K562 (cell line): ENCODE measurements around the gene TNFRSF6B. TPM values are rescaled to one million over a fixed set of nuclear protein-coding genes. Genes with fewer than 3 reads are reported as not detected.

Experiments used
- ADNP ChIP-seq: fragments of 200-800 bp; sonication (Bioruptor generic); IDR thresholded peaks from 2 replicates; pipeline ENCODE4 v1.6.1; 2016; ENCODE audit warnings: missing genetic modification characterization, missing compliant biosample characterization
- C11orf30 ChIP-seq: fragments of 450-650 bp; IDR thresholded peaks from 2 replicates; pipeline ENCODE4 v1.6.1; 2016; ENCODE audit warnings: low read depth, mild to moderate bottlenecking
- EP400 ChIP-seq: fragments of 450-650 bp; IDR thresholded peaks from 2 replicates; pipeline ENCODE4 v1.6.1; 2017; ENCODE audit warnings: antibody characterized with exemption, mild to moderate bottlenecking, moderate library complexity
- ESRRA ChIP-seq: fragments of 450-650 bp; IDR thresholded peaks from 2 replicates; pipeline ENCODE4 v1.6.1; 2014; ENCODE audit warnings: low read depth, mild to moderate bottlenecking, moderate library complexity, borderline replicate concordance
- EZH2 ChIP-seq: IDR thresholded peaks from 2 replicates; pipeline ENCODE4 v1.6.1; 2012; ENCODE audit warnings: low read depth, mild to moderate bottlenecking, inconsistent platforms, low read length, borderline replicate concordance
- GABPA ChIP-seq: fragments of 200-800 bp; sonication (Bioruptor generic); conservative IDR thresholded peaks from 2 replicates; pipeline ENCODE4 v1.6.1; 2016; ENCODE audit warnings: low read depth, missing genetic modification characterization, missing compliant biosample characterization
- GATAD2A ChIP-seq: fragments of 450-650 bp; IDR thresholded peaks from 2 replicates; pipeline ENCODE4 v1.6.1; 2017
- GATAD2B ChIP-seq: fragments of 450-650 bp; IDR thresholded peaks from 2 replicates; pipeline ENCODE4 v1.6.1; 2017; ENCODE audit warnings: mild to moderate bottlenecking, borderline replicate concordance
- HNRNPH1 ChIP-seq: fragments of 200-400 bp; formaldehyde crosslinking; optimal IDR thresholded peaks from 2 replicates; pipeline ENCODE3; 2017; ENCODE audit warnings: low read depth, mild to moderate bottlenecking, low read length, moderate library complexity
- NR2C1 ChIP-seq, 2 experiments: fragments of 450-650 bp; IDR thresholded peaks; 2 replicates each; pipeline ENCODE4 v1.6.1; 2017; ENCODE audit warnings: mild to moderate bottlenecking in 2 of 2, antibody characterized with exemption in 1 of 2, inconsistent platforms in 1 of 2, missing compliant biosample characterization in 1 of 2, missing genetic modification characterization in 1 of 2
- NR2C2 ChIP-seq, 2 experiments: fragments of 200-800 bp in 1 of 2; sonication (Bioruptor generic) in 1 of 2; sonication (generic) in 1 of 2; formaldehyde crosslinking in 1 of 2; IDR thresholded peaks; 2 replicates each; pipeline versions ENCODE4 v1.6.1 to v1.8.0; 2016 to 2022; ENCODE audit warnings: mild to moderate bottlenecking in 1 of 2, missing compliant biosample characterization in 1 of 2, missing genetic modification characterization in 1 of 2, missing genetic modification reagents in 1 of 2
- POLR2AphosphoS2 ChIP-seq: IDR thresholded peaks from 2 replicates; pipeline ENCODE4 v1.6.1; 2012; ENCODE audit warnings: low read length, improper control_type of control experiment
- TAF1 ChIP-seq: IDR thresholded peaks from 2 replicates; pipeline ENCODE4 v1.6.1; 2011; ENCODE audit warnings: mild to moderate bottlenecking, low read length, moderate library complexity; ENCODE audit not compliant: insufficient read depth, control insufficient read depth, severe bottlenecking; ENCODE audit errors: extremely low read depth
- ZNF668 ChIP-seq: fragments of 250-450 bp; sonication (Bioruptor Pico); IDR thresholded peaks from 2 replicates; pipeline ENCODE4 v1.8.0; 2022; ENCODE audit warnings: mild to moderate bottlenecking, inconsistent platforms
- polyA plus RNA-seq, 8 experiments: library from polyadenylated mRNA; depleted of rRNA in 4 of 8; stranded (reverse) in 5 of 8; unstranded in 3 of 8; fragments of >200 nt; fragmentation: Nextera tagmentation in 2 of 8; fragmentation: Illumina TruSeq in 1 of 8; extraction: Ambion mirVana in 2 of 8; extraction: Trizol in 1 of 8; gene quantifications; 2 replicates each; pipeline versions ENCODE4 v1.2.1 to v1.2.3, GENCODE V29; 2011 to 2014; ENCODE audit warnings: inconsistent platforms in 1 of 8, missing spikeins in 1 of 8
- total RNA-seq, 7 experiments: library from RNA; depleted of rRNA in 6 of 7; stranded (reverse); fragments of >200 nt in 6 of 7; fragmentation: Illumina TruSeq in 2 of 7; extraction: Trizol in 2 of 7; gene quantifications; 2 replicates each; pipeline versions ENCODE4 v1.2.1 to v1.2.3, GENCODE V29; 2011 to 2021; ENCODE audit warnings: low replicate concordance in 1 of 7
- TF ChIP-seq, protein P1 (sequence below): sonication (generic); formaldehyde crosslinking; IDR thresholded peaks from 2 replicates; pipeline ENCODE4 v1.8.0; 2022; ENCODE audit warnings: missing genetic modification reagents, mild to moderate bottlenecking, borderline replicate concordance
- TF ChIP-seq, protein P2 (sequence below), 3 experiments: fragments of 200-800 bp in 1 of 3; fragments of 250-450 bp in 1 of 3; fragments of 450-650 bp in 1 of 3; sonication (Bioruptor Pico) in 1 of 3; sonication (Bioruptor generic) in 1 of 3; formaldehyde crosslinking in 1 of 3; IDR thresholded peaks; 2 replicates each; pipeline versions ENCODE4 v1.6.1 to v1.8.0; 2016 to 2022; ENCODE audit warnings: mild to moderate bottlenecking in 2 of 3, missing genetic modification characterization in 2 of 3, missing compliant biosample characterization in 1 of 3, moderate library complexity in 1 of 3
- TF ChIP-seq, protein P3 (sequence below): sonication (generic); formaldehyde crosslinking; IDR thresholded peaks from 2 replicates; pipeline ENCODE4 v1.8.0; 2022; ENCODE audit warnings: mild to moderate bottlenecking, missing genetic modification reagents, borderline replicate concordance
- TF ChIP-seq, protein P4 (sequence below): sonication (generic); IDR thresholded peaks from 2 replicates; pipeline ENCODE4 v1.6.1; 2016

The TNFRSF6B gene
- total and polyA plus RNA-seq, 9 of the 15 experiments (the other 6 are each of a cell fraction or from before 2014, with no cell fraction given) = 0.10 to 3.5 (median 0.32) TPM; not detected in 6

DNA sequence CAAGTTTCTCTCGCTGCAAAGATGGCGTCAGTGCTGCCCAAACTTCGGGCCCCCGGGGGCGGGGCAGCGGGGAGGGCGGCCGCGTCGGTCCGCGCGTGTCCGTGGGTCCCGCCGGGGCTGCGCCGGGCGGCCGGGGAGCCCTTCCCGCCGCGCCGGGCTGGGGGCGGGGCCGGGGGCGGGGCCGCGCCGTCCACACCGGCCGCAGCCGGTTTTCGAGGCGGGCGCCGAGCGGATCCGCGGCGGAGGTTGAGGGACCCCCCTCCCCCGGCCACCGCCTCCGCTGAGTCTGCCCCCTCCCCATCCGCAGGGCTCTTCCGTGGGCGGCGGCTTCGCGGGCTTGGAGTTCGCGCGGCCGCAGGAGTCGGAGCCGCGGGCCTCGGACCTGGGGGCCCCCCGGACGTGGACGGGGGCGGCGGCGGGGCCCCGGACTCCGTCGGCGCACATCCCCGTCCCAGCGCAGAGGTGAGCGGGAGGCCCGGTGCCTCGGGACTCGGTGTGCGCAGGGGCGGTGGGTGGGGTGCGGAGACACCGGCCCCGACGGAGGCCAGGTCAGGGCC lies 43.7 kb downstream of the TNFRSF6B start (continued):
- TF ChIP-seq, protein P1, sequence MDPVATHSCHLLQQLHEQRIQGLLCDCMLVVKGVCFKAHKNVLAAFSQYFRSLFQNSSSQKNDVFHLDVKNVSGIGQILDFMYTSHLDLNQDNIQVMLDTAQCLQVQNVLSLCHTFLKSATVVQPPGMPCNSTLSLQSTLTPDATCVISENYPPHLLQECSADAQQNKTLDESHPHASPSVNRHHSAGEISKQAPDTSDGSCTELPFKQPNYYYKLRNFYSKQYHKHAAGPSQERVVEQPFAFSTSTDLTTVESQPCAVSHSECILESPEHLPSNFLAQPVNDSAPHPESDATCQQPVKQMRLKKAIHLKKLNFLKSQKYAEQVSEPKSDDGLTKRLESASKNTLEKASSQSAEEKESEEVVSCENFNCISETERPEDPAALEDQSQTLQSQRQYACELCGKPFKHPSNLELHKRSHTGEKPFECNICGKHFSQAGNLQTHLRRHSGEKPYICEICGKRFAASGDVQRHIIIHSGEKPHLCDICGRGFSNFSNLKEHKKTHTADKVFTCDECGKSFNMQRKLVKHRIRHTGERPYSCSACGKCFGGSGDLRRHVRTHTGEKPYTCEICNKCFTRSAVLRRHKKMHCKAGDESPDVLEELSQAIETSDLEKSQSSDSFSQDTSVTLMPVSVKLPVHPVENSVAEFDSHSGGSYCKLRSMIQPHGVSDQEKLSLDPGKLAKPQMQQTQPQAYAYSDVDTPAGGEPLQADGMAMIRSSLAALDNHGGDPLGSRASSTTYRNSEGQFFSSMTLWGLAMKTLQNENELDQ = no peak
- TF ChIP-seq GATAD2B = peak; percentile 86; the same call in 1 of the 2 replicates
- TF ChIP-seq C11orf30 = no peak
- no peak for TF ChIP-seq EZH2
- TF ChIP-seq, protein P2, sequence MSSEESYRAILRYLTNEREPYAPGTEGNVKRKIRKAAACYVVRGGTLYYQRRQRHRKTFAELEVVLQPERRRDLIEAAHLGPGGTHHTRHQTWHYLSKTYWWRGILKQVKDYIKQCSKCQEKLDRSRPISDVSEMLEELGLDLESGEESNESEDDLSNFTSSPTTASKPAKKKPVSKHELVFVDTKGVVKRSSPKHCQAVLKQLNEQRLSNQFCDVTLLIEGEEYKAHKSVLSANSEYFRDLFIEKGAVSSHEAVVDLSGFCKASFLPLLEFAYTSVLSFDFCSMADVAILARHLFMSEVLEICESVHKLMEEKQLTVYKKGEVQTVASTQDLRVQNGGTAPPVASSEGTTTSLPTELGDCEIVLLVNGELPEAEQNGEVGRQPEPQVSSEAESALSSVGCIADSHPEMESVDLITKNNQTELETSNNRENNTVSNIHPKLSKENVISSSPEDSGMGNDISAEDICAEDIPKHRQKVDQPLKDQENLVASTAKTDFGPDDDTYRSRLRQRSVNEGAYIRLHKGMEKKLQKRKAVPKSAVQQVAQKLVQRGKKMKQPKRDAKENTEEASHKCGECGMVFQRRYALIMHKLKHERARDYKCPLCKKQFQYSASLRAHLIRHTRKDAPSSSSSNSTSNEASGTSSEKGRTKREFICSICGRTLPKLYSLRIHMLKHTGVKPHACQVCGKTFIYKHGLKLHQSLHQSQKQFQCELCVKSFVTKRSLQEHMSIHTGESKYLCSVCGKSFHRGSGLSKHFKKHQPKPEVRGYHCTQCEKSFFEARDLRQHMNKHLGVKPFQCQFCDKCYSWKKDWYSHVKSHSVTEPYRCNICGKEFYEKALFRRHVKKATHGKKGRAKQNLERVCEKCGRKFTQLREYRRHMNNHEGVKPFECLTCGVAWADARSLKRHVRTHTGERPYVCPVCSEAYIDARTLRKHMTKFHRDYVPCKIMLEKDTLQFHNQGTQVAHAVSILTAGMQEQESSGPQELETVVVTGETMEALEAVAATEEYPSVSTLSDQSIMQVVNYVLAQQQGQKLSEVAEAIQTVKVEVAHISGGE (CRISPR knock-in tag; IDR thresholded peaks at IDR 0.05) = peak in 1 of 3 experiments; percentile 80; a peak in 2 of 6 replicates
- TF ChIP-seq ESRRA = no peak
- TF ChIP-seq TAF1 = peak; percentile 23
- TF ChIP-seq, protein P3, sequence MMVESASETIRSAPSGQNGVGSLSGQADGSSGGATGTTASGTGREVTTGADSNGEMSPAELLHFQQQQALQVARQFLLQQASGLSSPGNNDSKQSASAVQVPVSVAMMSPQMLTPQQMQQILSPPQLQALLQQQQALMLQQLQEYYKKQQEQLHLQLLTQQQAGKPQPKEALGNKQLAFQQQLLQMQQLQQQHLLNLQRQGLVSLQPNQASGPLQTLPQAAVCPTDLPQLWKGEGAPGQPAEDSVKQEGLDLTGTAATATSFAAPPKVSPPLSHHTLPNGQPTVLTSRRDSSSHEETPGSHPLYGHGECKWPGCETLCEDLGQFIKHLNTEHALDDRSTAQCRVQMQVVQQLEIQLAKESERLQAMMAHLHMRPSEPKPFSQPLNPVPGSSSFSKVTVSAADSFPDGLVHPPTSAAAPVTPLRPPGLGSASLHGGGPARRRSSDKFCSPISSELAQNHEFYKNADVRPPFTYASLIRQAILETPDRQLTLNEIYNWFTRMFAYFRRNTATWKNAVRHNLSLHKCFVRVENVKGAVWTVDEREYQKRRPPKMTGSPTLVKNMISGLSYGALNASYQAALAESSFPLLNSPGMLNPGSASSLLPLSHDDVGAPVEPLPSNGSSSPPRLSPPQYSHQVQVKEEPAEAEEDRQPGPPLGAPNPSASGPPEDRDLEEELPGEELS (CRISPR knock-in tag) = 0 out of 2 replicates have a peak, but pooled peaks have one; percentile 37
- no peak for TF ChIP-seq HNRNPH1
- 0 out of 2 replicates have a peak, but pooled peaks have one; percentile 8 for TF ChIP-seq GATAD2A
- TF ChIP-seq EP400 = no peak
- no peak for TF ChIP-seq NR2C2 (CRISPR knock-in tag; IDR thresholded peaks at IDR 0.05)
- TF ChIP-seq NR2C2 (tag; IDR thresholded peaks at IDR 0.05) = no peak
- peak; percentile 43; the same call in 1 of the 2 replicates for TF ChIP-seq GABPA (tag)
- no peak for TF ChIP-seq ADNP
- TF ChIP-seq, protein P4, sequence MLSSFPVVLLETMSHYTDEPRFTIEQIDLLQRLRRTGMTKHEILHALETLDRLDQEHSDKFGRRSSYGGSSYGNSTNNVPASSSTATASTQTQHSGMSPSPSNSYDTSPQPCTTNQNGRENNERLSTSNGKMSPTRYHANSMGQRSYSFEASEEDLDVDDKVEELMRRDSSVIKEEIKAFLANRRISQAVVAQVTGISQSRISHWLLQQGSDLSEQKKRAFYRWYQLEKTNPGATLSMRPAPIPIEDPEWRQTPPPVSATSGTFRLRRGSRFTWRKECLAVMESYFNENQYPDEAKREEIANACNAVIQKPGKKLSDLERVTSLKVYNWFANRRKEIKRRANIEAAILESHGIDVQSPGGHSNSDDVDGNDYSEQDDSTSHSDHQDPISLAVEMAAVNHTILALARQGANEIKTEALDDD = no peak
- TF ChIP-seq NR2C1 (IDR thresholded peaks at IDR 0.05) = no peak
- no peak for TF ChIP-seq NR2C1 (tag; IDR thresholded peaks at IDR 0.05)
- no peak for TF ChIP-seq POLR2AphosphoS2
- TF ChIP-seq ZNF668 (CRISPR knock-in tag) = no peak
